Parathyroid adenoma (tissue), 2 donors: Measurements from ENCODE around the gene METTL8.

Experiments
- H2AFZ ChIP-seq: fragments of 300-600 bp; sonication (generic); one replicate; pipeline ENCODE4 v1.7.0; 2017; ENCODE audit warnings: antibody characterized with exemption, mild to moderate bottlenecking
- H3K27ac ChIP-seq: fragments of 300-600 bp; sonication (generic); one replicate; pipeline ENCODE4 v1.7.0; 2017
- H3K27me3 ChIP-seq: fragments of 300-600 bp; sonication (generic); one replicate; pipeline ENCODE4 v1.7.0; 2017; ENCODE audit warnings: low read length; ENCODE audit not compliant: control insufficient read depth, insufficient read depth
- H3K36me3 ChIP-seq: fragments of 300-600 bp; sonication (generic); one replicate; pipeline ENCODE4 v1.7.0; 2017; ENCODE audit warnings: low read length; ENCODE audit not compliant: control insufficient read depth, insufficient read depth
- H3K4me1 ChIP-seq: fragments of 300-600 bp; sonication (generic); one replicate; pipeline ENCODE4 v1.7.0; 2017; ENCODE audit warnings: control low read depth
- H3K4me2 ChIP-seq: fragments of 300-600 bp; sonication (generic); one replicate; pipeline ENCODE4 v1.7.0; 2017; ENCODE audit warnings: low read length
- H3K4me3 ChIP-seq: fragments of 300-600 bp; sonication (generic); one replicate; pipeline ENCODE4 v1.7.0; 2017; ENCODE audit warnings: low read depth, low read length
- H3K79me2 ChIP-seq: fragments of 300-600 bp; sonication (generic); one replicate; pipeline ENCODE4 v1.7.0; 2017; ENCODE audit warnings: control low read depth
- H3K9ac ChIP-seq: fragments of 300-600 bp; sonication (generic); one replicate; pipeline ENCODE4 v1.7.0; 2017; ENCODE audit warnings: mild to moderate bottlenecking
- H3K9me3 ChIP-seq: fragments of 300-600 bp; sonication (generic); one replicate; pipeline ENCODE4 v1.7.0; 2017; ENCODE audit warnings: low read length; ENCODE audit not compliant: control insufficient read depth
- CTCF ChIP-seq: fragments of 300-600 bp; sonication (generic); IDR thresholded peaks from one replicate; pipeline ENCODE4 v1.7.0; 2017; ENCODE audit warnings: antibody characterized with exemption, mild to moderate bottlenecking
- donor health status: primary hyperparathyroidism.

Gene METTL8

GRCh38 chr2:171348056-171348455, 85.7 kb downstream of the METTL8 start:
- Histone ChIP-seq H2AFZ (no peak overlapping the region), H3K27me3 (no peaks in the 10 kb centered on the region), H3K36me3 (no peaks in the 10 kb centered on the region), H3K4me3 (no peak overlapping the region), H3K4me2 (no peak overlapping the region), H3K9me3 (no peaks in the 10 kb centered on the region), H3K27ac (no peak overlapping the region), H3K9ac (no peak overlapping the region), H3K4me1 (no peaks in the 10 kb centered on the region), H3K79me2 (no peaks in the 10 kb centered on the region)
- TF ChIP-seq CTCF, result no peak

GRCh38 chr2:171347591-171348032, 86.2 kb downstream of the METTL8 start:
- TF ChIP-seq CTCF, result no peak
- no peaks in the 10 kb centered on the region for H3K36me3 ChIP-seq
- H3K9ac ChIP-seq, result no peak overlapping the region
- no peak overlapping the region for H3K4me2 ChIP-seq
- no peak overlapping the region for H3K4me3 ChIP-seq
- H3K27ac ChIP-seq, result no peak overlapping the region
- no peak overlapping the region for H2AFZ ChIP-seq
- H3K27me3 ChIP-seq, result no peaks in the 10 kb centered on the region
- no peaks in the 10 kb centered on the region for H3K4me1 ChIP-seq
- no peaks in the 10 kb centered on the region for H3K79me2 ChIP-seq
- H3K9me3 ChIP-seq, result no peaks in the 10 kb centered on the region

- no peak overlapping the region for H2AFZ ChIP-seq
- H3K9me3 ChIP-seq, result no peaks in the 10 kb centered on the region
- no peaks in the 10 kb centered on the region for H3K27me3 ChIP-seq
- no peak overlapping the region for H3K4me3 ChIP-seq
- H3K9ac ChIP-seq, result no peak overlapping the region
- TF ChIP-seq CTCF, result no peak
- no peak overlapping the region for H3K27ac ChIP-seq
- H3K36me3 ChIP-seq, result no peaks in the 10 kb centered on the region
- H3K79me2 ChIP-seq, result no peaks in the 10 kb centered on the region
- H3K4me1 ChIP-seq, result no peaks in the 10 kb centered on the region
- no peak overlapping the region for H3K4me2 ChIP-seq
Measured at GRCh38 chr2:171346723-171347557, 86.8 kb downstream of the METTL8 start.

- H3K4me1 ChIP-seq, result no peaks in the 10 kb centered on the region
- no peaks in the 10 kb centered on the region for H3K36me3 ChIP-seq
- H3K27me3 ChIP-seq, result no peaks in the 10 kb centered on the region
- TF ChIP-seq CTCF, result no peak
- no peak overlapping the region for H3K4me2 ChIP-seq
- no peak overlapping the region for H3K4me3 ChIP-seq
- no peak overlapping the region for H3K9ac ChIP-seq
- no peak overlapping the region for H3K27ac ChIP-seq
- no peaks in the 10 kb centered on the region for H3K79me2 ChIP-seq
- H3K9me3 ChIP-seq, result no peaks in the 10 kb centered on the region
- no peak overlapping the region for H2AFZ ChIP-seq
Measured at GRCh38 chr2:171345971-171346722, 87.6 kb downstream of the METTL8 start.
